OCI-LY7 (cell line): Measurements from ENCODE around the gene MAP3K1.

Experiments used
- EZH2phosphoT487 ChIP-seq: fragments of 200-600 bp; sonication (generic); IDR thresholded peaks from 2 replicates; pipeline ENCODE4 v1.6.1; 2018; ENCODE audit warnings: low read depth, borderline replicate concordance, mild to moderate bottlenecking, mixed run types, antibody characterized with exemption, low read length, moderate library complexity, mixed read lengths
- TF ChIP-seq, protein P1 (sequence below): fragments of 200-600 bp; sonication (generic); conservative IDR thresholded peaks from 2 replicates; pipeline ENCODE4 v1.5.1; 2014; ENCODE audit warnings: mild to moderate bottlenecking, antibody characterized with exemption, low read length, moderate library complexity, mixed read lengths

DNA sequence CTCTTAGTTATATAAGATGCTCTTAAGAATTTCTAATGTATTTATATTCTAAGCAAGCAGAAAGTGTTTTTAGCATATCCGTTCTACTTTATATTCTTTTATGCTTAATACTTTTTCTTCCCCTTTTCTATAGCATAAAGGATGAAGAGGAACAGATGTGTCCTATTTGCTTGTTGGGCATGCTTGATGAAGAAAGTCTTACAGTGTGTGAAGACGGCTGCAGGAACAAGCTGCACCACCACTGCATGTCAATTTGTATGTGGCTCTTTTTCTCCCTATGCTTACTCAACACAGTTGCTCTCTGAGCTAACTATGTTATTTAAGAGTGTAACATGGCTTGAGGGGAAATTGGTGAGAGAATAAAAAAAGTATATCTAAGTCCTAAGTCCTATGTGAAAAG, 56.4 kb downstream of the MAP3K1 start:
- TF ChIP-seq, protein P1, sequence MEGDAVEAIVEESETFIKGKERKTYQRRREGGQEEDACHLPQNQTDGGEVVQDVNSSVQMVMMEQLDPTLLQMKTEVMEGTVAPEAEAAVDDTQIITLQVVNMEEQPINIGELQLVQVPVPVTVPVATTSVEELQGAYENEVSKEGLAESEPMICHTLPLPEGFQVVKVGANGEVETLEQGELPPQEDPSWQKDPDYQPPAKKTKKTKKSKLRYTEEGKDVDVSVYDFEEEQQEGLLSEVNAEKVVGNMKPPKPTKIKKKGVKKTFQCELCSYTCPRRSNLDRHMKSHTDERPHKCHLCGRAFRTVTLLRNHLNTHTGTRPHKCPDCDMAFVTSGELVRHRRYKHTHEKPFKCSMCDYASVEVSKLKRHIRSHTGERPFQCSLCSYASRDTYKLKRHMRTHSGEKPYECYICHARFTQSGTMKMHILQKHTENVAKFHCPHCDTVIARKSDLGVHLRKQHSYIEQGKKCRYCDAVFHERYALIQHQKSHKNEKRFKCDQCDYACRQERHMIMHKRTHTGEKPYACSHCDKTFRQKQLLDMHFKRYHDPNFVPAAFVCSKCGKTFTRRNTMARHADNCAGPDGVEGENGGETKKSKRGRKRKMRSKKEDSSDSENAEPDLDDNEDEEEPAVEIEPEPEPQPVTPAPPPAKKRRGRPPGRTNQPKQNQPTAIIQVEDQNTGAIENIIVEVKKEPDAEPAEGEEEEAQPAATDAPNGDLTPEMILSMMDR, result no peak
- no peak for TF ChIP-seq EZH2phosphoT487
